KBM-7 (cell line): ENCODE results near the gene WWC1.

ENCODE experiments used
- DNase-seq: peaks from one replicate; pipeline ENCODE4 v3.0.0-alpha.2; 2015
- in situ Hi-C: fragments of 300-500 bp; cut with MboI; formaldehyde crosslinking; loops from 2 replicates; pipeline ENCODE4 v1.14.3; 2020; ENCODE audit warnings: low sequenced_read_pairs, low pct_unique_long_range_greater_than_20kb, mixed read lengths

Gene WWC1

DNA sequence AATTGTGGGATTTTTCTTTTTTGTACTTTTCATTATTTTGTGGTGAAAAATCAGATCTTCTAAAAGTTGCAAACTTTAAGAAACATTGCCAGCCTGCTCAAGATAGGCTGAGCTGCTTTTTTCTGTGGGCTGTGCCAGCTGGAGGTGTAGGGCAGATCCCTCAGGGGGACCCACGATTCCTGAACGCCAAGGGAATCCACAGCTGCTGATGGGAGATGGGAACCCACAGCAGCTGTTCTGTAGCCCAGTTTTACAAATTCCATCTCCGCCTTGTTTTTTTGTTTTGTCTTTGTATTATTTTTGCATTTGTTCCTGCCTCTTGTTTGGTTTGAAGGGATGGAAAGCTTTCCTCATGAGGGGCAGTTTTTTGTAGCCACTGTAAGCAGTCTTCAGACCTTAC is 91.0 kb downstream of the WWC1 start:
- no peak for DNase-seq
- in situ Hi-C loops = no loop called here

DNA sequence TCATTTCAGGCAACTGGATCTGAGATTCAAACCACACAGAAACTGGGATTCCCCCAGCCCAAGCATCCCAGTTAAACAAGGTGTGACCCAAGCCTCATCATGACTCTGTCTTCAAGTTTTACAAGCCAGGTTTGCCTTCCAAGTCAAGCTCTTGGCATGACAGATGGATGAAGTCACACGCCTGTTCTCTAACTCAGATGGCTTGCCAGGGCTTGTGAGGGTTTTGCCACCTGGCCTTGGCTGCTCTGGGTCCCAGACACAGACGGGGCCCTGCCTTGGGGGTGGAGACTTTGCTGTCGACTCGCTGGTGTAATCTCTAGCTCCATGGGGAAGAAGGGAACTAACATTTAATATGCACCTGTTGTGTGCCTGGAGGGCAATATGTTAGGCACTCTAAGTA is 99.0 kb downstream of the WWC1 start:
- no peak for DNase-seq
- in situ Hi-C loops = no loop called here

DNA sequence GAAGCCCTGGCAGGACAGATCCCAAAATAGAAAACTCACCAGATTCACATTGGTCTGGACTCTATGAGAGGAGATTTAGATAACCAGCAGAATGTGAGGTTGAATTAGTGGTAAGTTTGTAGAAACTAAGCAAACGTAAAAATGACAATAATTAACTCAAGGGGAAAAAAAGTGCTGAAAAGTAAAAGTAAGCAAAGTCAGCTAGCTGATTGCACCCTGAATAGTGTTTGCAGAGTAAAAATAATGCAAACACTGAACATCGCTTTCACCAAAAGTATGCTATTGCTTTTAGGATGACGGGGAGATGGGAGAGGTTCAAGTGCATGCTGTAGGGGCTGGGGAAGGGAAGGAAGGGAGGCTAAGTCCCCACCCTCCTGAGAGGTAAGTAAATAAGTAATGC is 102.3 kb downstream of the WWC1 start:
- in situ Hi-C loops = no loop called here
- no peak for DNase-seq

DNA sequence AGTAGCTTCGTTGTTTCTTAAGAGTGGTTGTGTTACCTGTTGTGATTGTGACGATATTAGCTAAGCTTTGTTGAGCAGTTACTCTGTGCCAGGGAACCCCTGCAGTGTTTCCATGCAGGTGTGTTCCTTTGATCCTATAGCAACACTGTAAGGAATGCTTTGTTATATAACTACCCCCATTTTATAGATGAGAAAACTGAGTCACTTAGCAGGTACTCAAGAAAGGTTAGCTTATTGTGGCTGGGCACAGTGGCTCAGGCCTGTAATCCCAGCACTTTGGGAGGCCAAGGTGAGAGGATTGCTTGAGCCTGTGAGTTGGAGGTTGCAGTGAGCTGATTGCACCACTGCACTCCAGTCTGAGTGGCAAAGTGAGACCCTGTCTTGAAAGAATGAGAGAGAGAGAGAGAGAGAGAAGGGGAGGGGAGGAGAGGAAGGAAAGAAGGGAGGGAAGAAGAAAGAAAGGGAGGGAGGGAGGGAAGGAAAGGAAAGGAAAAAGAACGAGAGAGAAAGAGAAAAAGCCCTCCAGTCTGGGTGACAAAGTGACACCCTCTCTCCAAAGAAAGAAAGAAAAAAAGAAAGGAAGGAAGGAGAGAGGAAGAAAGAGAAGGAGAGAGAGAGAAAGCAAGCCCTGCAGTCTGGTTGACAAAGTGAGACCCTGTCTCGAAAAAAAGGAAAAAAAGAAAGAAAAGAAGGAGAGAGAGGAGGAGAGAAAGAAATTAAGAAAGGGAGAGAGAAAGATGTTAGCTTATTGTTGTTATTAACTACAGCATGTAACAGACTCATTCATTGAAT is 109.2 kb downstream of the WWC1 start:
- DNase-seq = no peak
- in situ Hi-C loops = no loop called here

DNA sequence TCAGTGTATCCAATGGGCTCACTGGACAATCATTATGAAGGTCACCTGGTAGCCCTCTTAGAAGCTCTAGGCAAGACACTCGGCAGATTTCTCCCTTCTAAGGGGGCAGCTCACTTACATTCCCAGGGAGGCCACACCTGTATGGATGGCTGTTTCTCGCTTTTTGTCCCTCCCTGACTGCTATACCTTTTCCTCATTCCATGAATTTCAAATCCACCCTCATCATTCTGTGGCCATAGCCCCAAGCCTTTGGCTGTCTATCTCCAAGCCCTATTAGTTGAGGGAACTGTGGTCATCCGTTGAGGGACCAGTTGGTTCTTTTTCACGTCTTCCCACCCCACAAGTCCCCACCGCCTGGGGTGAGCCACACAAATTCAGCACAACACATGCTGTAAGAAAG is 109.8 kb downstream of the WWC1 start:
- in situ Hi-C loops = no loop called here
- no peak for DNase-seq

DNA sequence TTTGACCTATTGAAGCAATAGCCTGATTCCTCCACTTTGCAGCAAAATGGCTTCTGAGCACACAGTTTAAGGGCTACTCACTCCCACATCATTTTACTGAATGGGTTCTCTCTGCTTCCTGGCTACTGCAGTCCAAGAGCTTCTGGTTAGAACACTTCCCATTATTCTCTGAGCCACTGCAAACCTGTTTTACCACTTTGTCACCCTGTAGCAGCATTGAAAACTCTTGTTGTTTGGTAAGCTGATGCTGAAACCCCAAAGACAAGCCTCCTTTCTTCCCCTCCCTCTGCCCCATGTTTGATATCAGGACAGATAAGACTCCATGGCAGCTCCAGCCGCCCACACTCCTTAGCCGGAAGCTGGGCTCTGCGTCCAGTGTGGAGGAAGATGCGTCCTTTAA is 110.4 kb downstream of the WWC1 start:
- in situ Hi-C loops = no loop called here
- DNase-seq = no peak

DNA sequence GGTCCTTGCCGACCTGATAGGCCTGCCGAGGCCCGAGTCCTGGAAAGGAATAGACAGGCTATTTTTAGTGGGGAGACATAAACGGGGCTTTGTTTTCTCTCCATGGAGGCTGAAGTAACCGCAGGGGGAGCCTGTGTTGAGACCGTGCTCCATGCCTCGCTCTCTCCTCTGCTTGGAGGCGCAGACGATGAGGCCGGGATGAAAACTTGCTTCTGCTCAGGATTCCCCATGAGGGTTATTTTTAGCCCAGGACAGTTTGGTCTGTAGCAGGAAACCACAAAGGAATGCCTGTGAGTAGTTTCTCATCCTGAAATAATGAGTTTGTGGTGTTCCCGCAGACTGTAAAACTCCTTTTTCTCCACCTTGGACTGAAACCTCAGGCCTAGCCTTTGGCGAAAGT is 112.9 kb downstream of the WWC1 start:
- peak; percentile 11 for DNase-seq
- in situ Hi-C loops = no loop called here

DNA sequence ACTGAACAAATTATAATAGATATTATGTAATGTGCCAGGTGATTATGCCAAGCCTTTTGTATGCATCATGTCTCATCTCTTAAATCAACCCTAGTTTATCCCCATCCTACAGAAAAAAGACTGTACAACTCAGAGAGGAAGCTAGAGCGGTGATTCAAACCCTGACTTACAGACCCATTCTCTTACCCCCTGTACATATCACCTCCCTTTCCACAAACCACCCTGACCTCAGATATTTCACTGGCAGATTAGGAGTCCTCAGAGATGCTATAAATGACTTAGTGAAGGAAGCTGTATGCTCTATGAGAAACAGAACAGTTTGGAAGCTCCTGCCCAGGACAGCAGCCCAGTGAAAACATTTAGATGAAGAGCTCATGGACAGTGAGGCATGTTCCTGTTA is 115.8 kb downstream of the WWC1 start:
- in situ Hi-C loops = no loop called here
- no peak for DNase-seq

DNA sequence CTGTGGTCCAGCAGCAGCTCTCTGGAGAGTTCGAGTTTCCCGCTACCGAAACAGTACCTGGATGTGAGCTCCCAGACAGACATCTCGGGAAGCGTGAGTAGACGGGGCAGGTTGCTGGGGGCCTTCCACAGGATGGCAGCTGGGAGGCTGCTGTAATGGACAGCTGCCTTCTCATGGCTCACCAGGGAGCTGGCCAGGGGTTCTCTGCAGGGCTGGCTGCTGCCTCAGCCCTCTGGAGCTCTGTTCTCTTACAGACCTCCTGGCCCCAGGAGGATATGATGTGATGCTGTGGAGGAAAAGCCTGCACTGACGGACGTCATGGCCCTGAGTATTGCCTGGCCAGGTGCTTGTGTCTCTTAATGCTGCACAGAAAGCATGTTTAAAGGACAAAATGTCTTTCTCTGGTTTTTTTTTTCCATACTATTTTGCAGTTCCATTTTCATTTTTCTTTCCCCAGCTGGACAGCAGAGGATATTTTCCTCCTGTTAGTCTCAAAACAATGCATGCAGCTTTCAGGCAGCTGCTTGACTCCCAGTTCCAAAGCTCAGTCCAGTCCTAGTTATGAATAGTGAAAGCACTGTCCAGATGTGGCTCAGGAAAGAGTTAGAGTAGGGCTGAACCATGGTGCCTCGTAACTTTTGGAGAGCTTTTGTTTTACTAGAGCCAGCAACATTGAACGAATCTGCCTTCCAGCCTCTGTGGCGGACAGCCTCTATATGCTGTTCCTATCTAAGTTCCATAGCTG is 117.3 kb downstream of the WWC1 start:
- in situ Hi-C loops = no loop called here

DNA sequence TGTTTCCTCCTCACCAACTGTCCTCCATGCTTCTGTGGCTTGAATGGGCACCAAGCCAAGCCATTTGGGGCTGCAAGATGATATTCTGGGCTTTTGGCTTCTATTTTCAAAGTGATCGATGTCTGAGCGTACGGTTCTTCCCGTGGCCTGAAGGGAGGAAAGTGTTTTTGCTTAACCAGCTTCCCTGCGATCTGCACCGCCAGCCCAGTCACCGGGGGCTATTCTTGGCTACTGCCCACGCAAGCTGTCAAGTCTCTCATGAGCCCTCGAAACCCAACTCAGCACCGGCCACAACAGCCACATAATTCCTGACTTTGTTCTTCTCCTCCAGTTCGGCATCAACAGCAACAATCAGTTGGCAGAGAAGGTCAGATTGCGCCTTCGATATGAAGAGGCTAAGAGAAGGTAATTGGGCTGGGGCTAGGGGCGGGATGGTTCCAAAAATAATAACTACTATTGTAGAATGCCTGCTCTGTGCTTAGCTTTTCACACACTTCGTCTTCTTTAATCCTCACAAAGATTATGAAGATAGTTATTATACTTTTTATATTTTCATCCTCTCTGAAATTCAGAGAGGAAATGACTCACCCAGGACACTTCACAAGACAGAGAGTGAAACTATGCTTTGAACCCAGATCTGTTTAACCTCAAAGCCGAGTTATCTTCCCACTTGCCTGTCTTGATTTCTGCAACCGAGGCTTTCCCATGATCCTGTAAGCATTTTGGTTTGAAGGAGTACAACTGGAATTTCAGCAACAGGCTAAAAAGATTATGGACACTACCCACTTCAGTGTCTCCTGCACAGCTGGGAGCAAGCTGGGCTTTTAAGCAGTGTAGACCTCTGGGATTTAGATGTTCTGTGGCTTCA is 118.4 kb downstream of the WWC1 start:
- DNase-seq = peak; percentile 29
- in situ Hi-C loops = no loop called here

More for the DNA sequence above, 117.3 kb downstream of the WWC1 start:
- no peak for DNase-seq

DNA sequence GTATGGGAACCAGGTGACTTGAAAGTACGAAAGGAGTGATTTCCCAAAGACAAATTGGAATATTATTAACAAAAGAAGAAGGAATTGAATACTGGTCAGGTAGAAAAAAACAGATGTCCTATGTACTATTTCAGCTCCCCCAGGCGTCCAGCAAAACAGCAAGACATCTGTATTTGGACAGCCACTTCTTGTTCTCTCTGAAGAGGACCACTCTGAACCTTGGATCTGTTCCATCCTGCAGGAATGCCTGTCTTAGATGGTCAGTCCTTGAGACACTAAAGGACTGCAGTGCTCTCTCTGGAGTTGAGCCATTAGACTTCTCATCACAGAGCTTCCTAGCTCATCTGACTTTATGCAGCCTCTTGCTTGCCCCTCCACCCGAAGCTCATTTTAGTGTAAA is 120.4 kb downstream of the WWC1 start:
- no peak for DNase-seq
- in situ Hi-C loops = no loop called here

DNA sequence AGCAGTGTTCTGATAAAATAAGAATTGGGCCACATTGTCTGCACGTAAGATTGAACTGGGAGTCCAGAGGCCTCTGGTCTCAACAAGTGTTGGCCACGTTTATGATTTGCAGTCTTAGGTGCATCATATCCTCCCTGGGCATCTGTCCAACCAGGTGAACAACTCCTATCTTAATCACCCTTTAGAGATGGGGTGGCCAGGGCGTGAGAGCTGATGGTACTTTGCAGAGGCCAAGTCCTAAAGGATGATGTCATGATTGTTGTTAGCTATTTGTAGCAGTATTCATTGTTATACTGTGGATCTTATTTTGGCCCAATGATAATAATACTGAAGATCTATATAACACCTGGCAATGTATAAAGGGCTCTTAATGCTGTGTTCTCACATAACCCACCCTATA is 121.6 kb downstream of the WWC1 start:
- in situ Hi-C loops = no loop called here
- DNase-seq = no peak

DNA sequence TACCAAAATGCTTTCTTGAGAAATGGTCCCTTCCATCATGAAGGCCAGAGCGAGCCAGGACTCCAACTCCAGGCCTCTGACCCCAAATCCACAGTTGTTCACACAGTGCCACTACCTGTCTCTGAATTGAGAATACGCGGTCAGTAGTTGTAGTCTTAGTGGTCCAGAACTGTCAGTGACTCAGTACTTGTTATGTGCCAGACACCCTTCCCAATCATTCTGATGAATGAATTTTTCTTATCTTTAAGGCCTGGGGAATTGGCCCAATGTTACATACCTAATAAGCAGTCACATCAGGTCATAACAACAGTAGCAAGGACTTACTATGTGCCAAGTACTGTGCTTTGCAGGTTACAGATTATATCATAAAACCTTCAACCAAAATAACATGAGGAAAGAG is 122.2 kb downstream of the WWC1 start:
- no peak for DNase-seq
- in situ Hi-C loops = no loop called here

DNA sequence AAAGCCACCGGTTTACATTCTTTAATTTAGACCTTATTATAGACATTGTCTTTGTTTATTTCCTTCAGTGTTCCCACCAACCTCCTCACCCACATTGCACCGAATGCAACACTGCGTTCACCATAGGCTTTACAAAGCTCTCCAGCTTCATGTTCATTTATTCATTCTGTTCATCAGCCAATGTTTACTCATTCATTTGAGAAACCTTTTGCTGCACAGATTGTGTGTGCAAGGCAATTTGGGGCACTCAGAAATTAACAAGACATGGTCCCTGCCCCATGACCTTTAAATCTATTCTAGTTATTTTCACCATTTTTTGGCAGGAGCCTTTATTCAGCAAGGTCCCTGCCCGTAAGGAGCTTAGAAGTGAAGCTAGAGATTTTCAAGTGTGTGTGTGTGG is 124.0 kb downstream of the WWC1 start:
- in situ Hi-C loops = no loop called here

DNA sequence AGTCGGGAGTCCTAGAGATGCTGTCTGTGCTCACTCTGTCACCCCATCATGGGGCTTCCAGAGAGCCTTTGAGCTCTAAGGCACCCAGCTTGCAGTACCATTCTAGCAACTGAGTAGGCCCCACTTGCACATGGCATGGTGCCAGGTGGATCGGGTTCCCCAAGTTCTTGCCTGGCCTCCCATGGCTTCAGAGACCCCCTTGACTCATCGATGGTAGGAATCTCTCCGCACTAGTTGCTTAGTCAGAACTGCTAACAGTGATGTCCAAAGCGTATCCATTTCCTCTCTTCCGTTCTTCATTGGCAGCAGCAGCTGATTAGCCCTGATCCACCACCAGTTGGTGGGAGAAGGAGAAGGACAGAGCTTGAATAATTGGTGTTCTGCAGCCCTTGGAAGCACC is 124.5 kb downstream of the WWC1 start:
- in situ Hi-C loops = no loop called here
- no peak for DNase-seq

More for the DNA sequence above, 124.0 kb downstream of the WWC1 start:
- DNase-seq = no peak

DNA sequence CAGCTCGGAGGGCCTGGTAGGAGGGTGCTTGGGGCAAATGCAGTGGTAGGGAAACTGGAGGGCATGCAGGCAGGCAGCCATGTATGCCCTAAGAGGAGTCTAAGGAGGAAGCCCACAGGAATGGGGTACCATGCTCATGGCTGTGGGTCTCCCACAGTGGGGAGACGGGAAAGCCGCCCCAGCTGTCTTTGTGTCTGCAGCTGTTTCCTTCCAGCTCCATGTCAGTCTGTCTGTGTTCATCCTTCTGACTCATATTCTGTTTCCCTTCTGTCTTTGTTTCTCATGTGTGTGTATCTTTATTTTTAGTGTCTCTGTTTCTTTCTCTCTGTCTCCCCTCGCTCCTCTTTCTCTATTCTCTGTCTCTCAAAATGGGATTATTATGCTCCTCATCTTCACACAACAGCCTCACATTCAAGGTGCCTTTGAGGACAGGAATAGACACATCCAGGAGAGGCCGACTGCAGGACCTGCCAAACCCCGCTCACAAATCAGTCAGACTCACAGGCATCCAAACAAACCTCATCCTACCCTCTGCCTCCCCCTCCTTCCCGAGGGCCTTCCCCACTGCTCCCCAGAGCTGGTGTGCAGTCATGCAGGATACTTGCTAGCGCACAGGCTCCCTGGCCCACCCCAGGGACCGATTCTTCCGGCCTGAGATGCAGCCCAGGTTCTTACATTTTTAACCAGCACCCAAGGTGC is 126.4 kb downstream of the WWC1 start:
- no peak for DNase-seq
- in situ Hi-C loops = no loop called here

DNA sequence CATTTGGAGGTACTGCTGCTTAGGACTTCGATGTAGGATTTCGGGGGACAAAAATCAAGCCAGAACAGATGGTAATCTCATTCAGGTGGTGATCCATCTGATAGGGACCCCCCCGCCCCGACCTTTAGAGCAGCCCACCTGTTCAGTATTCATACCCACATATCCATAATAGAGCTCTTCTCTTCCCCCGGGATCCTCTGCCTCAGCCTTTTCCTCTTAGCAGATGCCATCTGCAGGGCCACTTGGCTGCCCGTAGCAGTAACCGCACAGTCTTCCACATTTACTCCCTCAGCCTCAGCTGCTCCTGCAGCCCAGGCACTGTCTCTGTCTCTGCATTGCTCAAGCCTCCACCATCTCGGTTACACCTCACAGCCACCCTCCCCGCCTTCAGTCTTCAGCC is 129.0 kb downstream of the WWC1 start:
- no peak for DNase-seq
- in situ Hi-C loops = no loop called here

DNA sequence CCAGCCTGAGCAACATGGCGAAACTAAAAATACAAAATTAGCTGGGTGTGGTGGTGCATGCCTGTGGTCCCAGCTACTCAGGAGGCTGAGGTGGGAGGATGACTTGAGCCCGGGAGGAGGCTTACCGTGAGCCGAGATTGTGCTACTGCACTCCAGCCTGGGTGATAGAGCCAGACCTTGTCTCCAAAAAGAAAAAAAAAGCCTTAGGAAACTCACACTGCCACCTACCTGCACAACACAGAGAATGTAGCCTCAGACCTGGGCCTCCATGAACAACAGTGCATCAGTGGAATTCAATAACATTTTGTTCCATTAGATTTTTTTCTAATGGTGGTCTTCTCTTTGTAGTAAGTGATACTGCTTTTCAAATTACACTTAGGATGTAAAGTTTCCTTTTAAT is 131.0 kb downstream of the WWC1 start:
- no peak for DNase-seq
- in situ Hi-C loops = no loop called here

DNA sequence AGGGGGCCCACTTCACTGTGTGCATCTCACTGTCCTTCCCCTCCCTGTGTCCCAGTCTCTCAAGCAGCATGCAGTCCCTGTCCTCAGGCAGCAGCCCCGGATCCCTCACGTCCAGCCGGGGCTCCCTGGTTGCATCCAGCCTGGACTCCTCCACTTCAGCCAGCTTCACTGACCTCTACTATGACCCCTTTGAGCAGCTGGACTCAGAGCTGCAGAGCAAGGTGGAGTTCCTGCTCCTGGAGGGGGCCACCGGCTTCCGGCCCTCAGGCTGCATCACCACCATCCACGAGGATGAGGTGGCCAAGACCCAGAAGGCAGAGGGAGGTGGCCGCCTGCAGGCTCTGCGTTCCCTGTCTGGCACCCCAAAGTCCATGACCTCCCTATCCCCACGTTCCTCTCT is 132.0 kb downstream of the WWC1 start:
- in situ Hi-C loops = no loop called here
- no peak for DNase-seq
